Motor neuron (in vitro differentiated cells): ENCODE results near the gene NUDT17. TPM values are rescaled to one million over a fixed set of nuclear protein-coding genes. Genes with fewer than 3 reads are reported as not detected.

ENCODE experiments used
- total RNA-seq, 8 experiments: library from RNA; unstranded; fragments of 300-600 nt; gene quantifications; 2 replicates each; pipeline versions ENCODE4 v1.2.3 to v1.2.4, GENCODE V29; 2022

The NUDT17 gene
- total RNA-seq, 8 experiments from 2014 or later = 1.6 to 7.2 (median 3.1) TPM

Other genes starting within 250 kb of the NUDT17 start
- 10 to 100 TPM; 14.1 to 29.0 (median 23.7) TPM for gene GPR89A, start 237.6 kb upstream of the NUDT17 start, total RNA-seq
- gene PDZK1, start 138.3 kb upstream of the NUDT17 start, total RNA-seq = 1 to 10 TPM in 5 of 8 experiments, under 1 TPM in 3; 0.46 to 1.8 (median 1.2) TPM
- gene CD160, start 126.1 kb upstream of the NUDT17 start, total RNA-seq = 1 to 10 TPM in 7 of 8 experiments, under 1 TPM in 1; 0.71 to 3.6 (median 2.3) TPM
- gene RNF115, start 21.5 kb upstream of the NUDT17 start, total RNA-seq = 10 to 100 TPM in 7 of 8 experiments, 1 to 10 TPM in 1; 7.2 to 18.7 (median 16.3) TPM
- 10 to 100 TPM; 26.7 to 54.6 (median 32.0) TPM for gene POLR3C, start 21.4 kb upstream of the NUDT17 start, total RNA-seq
- 10 to 100 TPM in 7 of 8 experiments, 1 to 10 TPM in 1; 8.2 to 24.9 (median 18.9) TPM for gene PIAS3, start 13.5 kb downstream of the NUDT17 start, total RNA-seq
- 1 to 10 TPM in 1 of 8 experiments, under 1 TPM in 5, not detected in 2; 0.15 to 1.4 (median 0.32) TPM for gene ANKRD35, start 40.2 kb downstream of the NUDT17 start, total RNA-seq
- 1 to 10 TPM in 3 of 8 experiments, under 1 TPM in 5; 0.27 to 5.7 (median 0.84) TPM for gene ITGA10, start 64.4 kb downstream of the NUDT17 start, total RNA-seq
- gene PEX11B, start 73.1 kb downstream of the NUDT17 start, total RNA-seq = 10 to 100 TPM; 16.6 to 31.0 (median 23.8) TPM
- gene RBM8A, start 81.9 kb downstream of the NUDT17 start, total RNA-seq = 100 to 1,000 TPM in 7 of 8 experiments, 10 to 100 TPM in 1; 95.3 to 325 (median 176) TPM
- 10 to 100 TPM; 15.9 to 34.4 (median 23.2) TPM for gene LIX1L, start 112.4 kb downstream of the NUDT17 start, total RNA-seq
- gene ANKRD34A, start 118.9 kb downstream of the NUDT17 start, total RNA-seq = 1 to 10 TPM; 1.1 to 3.8 (median 1.8) TPM
- 10 to 100 TPM; 12.5 to 55.4 (median 38.4) TPM for gene POLR3GL, start 119.1 kb downstream of the NUDT17 start, total RNA-seq
- 1,000 to 10,000 TPM in 2 of 8 experiments, 100 to 1,000 TPM in 5, 10 to 100 TPM in 1; 43.6 to 1,017 (median 442) TPM for gene TXNIP, start 150.9 kb downstream of the NUDT17 start, total RNA-seq
- gene HJV, start 176.1 kb downstream of the NUDT17 start, total RNA-seq = under 1 TPM in 5 of 8 experiments, not detected in 3; 0.11 to 0.40 (median 0.32) TPM